Panc1 (cell line): ENCODE data around the gene FHIT. TPM values are rescaled to one million over a fixed set of nuclear protein-coding genes. Genes with fewer than 3 reads are reported as not detected.

Experiments used
- ATAC-seq: fragments of 200-7000 bp; cut with Tn5 transposase; 2 replicates; pipeline ENCODE4 v1.9.1; 2020; ENCODE audit warnings: mild to moderate bottlenecking, moderate library complexity
- BruUV-seq: library from RNA; stranded (reverse); fragments of 400-500 nt; replicated peaks from 2 replicates; lab custom pipeline; 2021; lab: Mats Ljungman, UMichigan
- CTCF ChIA-PET: fragments of 300-600 bp; sonication (Branson Sonifier 250); formaldehyde crosslinking; loops from one replicate; lab custom pipeline; 2022; ENCODE audit warnings: antibody characterized with exemption; lab: Charles Lee
- POLR2A ChIA-PET: fragments of 300-600 bp; sonication (Branson Sonifier 250); formaldehyde crosslinking; loops from one replicate; lab custom pipeline; 2022; ENCODE audit warnings: antibody characterized with exemption; lab: Charles Lee
- DNase-seq: peaks from one replicate; pipeline ENCODE4 v3.0.0-alpha.2; 2010; ENCODE audit warnings: low read depth, low spot score
- H3K27ac ChIP-seq: 2 replicates; pipeline ENCODE4 v1.5.1; 2011; ENCODE audit warnings: mild to moderate bottlenecking, low read length, inconsistent platforms
- H3K27me3 ChIP-seq: fragments of 200-500 bp; sonication (Bioruptor generic); 2 replicates; pipeline ENCODE4 v1.6.0; 2014; ENCODE audit warnings: low read length, inconsistent platforms; ENCODE audit not compliant: control insufficient read depth, insufficient read depth
- H3K36me3 ChIP-seq: fragments of 200-500 bp; sonication (Bioruptor generic); 2 replicates; pipeline ENCODE4 v1.5.1; 2014; ENCODE audit warnings: inconsistent platforms, mild to moderate bottlenecking, low read length, moderate library complexity; ENCODE audit not compliant: control insufficient read depth, insufficient read depth
- H3K4me1 ChIP-seq: 2 replicates; pipeline ENCODE4 v1.5.1; 2011; ENCODE audit warnings: inconsistent platforms, mild to moderate bottlenecking, low read length, moderate library complexity; ENCODE audit not compliant: control insufficient read depth, insufficient read depth
- H3K4me3 ChIP-seq, 2 experiments: 2 replicates each; pipeline ENCODE4 v1.5.1; 2011 to 2012; ENCODE audit warnings: low read depth in 2 of 2, low read length in 2 of 2, mild to moderate bottlenecking in 2 of 2, inconsistent platforms in 1 of 2, moderate library complexity in 1 of 2
- H3K9me3 ChIP-seq: fragments of 200-500 bp; sonication (Bioruptor generic); 2 replicates; pipeline ENCODE4 v1.5.1; 2014; ENCODE audit warnings: low read depth, mild to moderate bottlenecking, inconsistent platforms, low read length, moderate library complexity; ENCODE audit not compliant: control insufficient read depth, insufficient read depth
- POLR2AphosphoS5 ChIP-seq: IDR thresholded peaks from 2 replicates; pipeline ENCODE4 v1.6.1; 2012; ENCODE audit warnings: mild to moderate bottlenecking, low read depth, low read length, moderate library complexity
- SIN3A ChIP-seq: IDR thresholded peaks from 2 replicates; pipeline ENCODE4 v1.6.1; 2012; ENCODE audit warnings: low read depth, mild to moderate bottlenecking, low read length, moderate library complexity, borderline replicate concordance; ENCODE audit not compliant: insufficient read depth
- TCF7L2 ChIP-seq: IDR thresholded peaks from 2 replicates; pipeline ENCODE4 v1.6.1; 2011; ENCODE audit warnings: mild to moderate bottlenecking, low read depth, low read length, inconsistent platforms
- in situ Hi-C: cut with HindIII; loops from 2 replicates; pipeline ENCODE4 v1.10.0; 2016; ENCODE audit warnings: low sequenced_read_pairs, low pct_unique_long_range_greater_than_20kb
- intact Hi-C: fragments of 100-400 bp; cut with micrococcal nuclease; formaldehyde crosslinking; loops from one replicate; pipeline ENCODE4 v1.10.0; 2022; ENCODE audit not compliant: unreplicated experiment
- total RNA-seq: library from RNA; stranded (reverse); gene quantifications from one replicate; pipeline ENCODE4 v1.2.1, GENCODE V29; 2021; ENCODE audit not compliant: unreplicated experiment
- TF ChIP-seq, protein P1 (sequence below), 2 experiments: IDR thresholded peaks; 2 replicates each; pipeline ENCODE4 v1.6.1; 2011 to 2012; ENCODE audit warnings: low read depth in 2 of 2, control low read depth in 1 of 2, low read length in 1 of 2, mild to moderate bottlenecking in 1 of 2, moderate library complexity in 1 of 2; ENCODE audit not compliant: insufficient read depth in 1 of 2
- TF ChIP-seq, protein P2 (sequence below): fragments of 450-650 bp; IDR thresholded peaks from 2 replicates; pipeline ENCODE4 v1.5.1; 2017; ENCODE audit warnings: mild to moderate bottlenecking

Gene FHIT
- total RNA-seq, 1 experiment from 2014 or later: 2.2 TPM

DNA sequence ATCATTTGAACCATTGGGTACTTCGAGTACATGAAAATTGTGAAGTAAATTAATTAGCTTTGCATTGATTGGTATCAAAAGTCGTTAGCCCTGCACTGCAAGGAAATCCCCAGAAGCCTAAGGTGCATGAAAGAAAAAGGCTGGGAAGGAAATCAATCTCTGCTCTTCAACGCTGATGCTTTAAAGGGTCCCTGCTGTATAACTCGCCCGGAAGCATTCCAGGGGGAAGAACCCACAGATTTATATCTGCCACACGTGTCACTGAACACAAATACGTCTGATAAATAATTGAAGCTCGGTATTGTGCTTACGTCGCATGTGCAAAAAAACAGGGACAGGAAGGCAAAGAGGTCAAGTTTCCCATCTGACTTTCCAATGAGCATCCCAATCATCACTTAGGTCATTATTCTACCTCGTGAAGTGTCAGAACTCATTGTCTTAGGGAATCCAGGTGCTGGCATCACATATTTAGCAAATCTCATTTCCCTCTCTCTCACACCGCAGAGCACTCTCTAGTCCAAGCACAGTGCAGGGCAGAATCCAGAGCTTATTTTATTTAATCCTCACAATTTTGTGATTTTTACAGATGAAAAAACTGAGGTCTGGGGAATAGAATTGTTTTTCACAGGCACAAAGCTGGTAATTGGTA, 1397.1 kb downstream of the FHIT start:
- POLR2A ChIA-PET: no interaction called here
- CTCF ChIA-PET: no interaction called here

DNA sequence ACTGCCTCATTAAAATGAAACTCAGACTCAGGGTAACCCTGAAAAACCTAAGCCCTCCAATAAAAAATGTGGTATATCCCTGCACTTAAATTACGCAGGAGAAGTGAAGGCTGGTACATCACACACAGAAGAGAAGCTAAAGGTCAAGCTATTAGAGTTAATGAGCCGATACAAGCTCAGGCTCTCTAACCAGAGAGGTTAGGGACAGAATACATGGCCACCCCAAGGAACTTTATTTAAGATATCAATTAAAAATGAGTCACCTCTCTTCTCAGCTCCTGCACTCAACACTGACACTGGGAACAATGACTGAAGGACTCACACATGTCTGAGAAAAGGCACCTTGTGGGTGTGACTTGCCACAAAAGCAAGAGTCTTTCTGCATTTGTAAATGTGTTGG, 1400.8 kb downstream of the FHIT start:
- ATAC-seq: no peak
- no TSS peak for BruUV-seq

More for the DNA sequence above, 1397.1 kb downstream of the FHIT start:
- ATAC-seq (no peak), DNase-seq (no peak)
- H3K27me3 ChIP-seq: no peaks in the 10 kb centered on the region
- BruUV-seq: no TSS peak
- H3K36me3 ChIP-seq: no peaks in the 10 kb centered on the region
- in situ Hi-C loops (no loop called here), intact Hi-C loops (loop anchor here (10.0 kb wide), 1 partner anchor 639 kb away; no protein-coding TSS in a partner anchor)
- TF ChIP-seq, protein P1, sequence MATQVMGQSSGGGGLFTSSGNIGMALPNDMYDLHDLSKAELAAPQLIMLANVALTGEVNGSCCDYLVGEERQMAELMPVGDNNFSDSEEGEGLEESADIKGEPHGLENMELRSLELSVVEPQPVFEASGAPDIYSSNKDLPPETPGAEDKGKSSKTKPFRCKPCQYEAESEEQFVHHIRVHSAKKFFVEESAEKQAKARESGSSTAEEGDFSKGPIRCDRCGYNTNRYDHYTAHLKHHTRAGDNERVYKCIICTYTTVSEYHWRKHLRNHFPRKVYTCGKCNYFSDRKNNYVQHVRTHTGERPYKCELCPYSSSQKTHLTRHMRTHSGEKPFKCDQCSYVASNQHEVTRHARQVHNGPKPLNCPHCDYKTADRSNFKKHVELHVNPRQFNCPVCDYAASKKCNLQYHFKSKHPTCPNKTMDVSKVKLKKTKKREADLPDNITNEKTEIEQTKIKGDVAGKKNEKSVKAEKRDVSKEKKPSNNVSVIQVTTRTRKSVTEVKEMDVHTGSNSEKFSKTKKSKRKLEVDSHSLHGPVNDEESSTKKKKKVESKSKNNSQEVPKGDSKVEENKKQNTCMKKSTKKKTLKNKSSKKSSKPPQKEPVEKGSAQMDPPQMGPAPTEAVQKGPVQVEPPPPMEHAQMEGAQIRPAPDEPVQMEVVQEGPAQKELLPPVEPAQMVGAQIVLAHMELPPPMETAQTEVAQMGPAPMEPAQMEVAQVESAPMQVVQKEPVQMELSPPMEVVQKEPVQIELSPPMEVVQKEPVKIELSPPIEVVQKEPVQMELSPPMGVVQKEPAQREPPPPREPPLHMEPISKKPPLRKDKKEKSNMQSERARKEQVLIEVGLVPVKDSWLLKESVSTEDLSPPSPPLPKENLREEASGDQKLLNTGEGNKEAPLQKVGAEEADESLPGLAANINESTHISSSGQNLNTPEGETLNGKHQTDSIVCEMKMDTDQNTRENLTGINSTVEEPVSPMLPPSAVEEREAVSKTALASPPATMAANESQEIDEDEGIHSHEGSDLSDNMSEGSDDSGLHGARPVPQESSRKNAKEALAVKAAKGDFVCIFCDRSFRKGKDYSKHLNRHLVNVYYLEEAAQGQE (IDR thresholded peaks at IDR 0.05; ENCODE audit: insufficient read depth in 1 of 2, low read depth in 2 of 2, low read length in 1 of 2): no peak
- TF ChIP-seq SIN3A (no peak), TCF7L2 (no peak), POLR2AphosphoS5 (no peak)
- TF ChIP-seq, protein P2, sequence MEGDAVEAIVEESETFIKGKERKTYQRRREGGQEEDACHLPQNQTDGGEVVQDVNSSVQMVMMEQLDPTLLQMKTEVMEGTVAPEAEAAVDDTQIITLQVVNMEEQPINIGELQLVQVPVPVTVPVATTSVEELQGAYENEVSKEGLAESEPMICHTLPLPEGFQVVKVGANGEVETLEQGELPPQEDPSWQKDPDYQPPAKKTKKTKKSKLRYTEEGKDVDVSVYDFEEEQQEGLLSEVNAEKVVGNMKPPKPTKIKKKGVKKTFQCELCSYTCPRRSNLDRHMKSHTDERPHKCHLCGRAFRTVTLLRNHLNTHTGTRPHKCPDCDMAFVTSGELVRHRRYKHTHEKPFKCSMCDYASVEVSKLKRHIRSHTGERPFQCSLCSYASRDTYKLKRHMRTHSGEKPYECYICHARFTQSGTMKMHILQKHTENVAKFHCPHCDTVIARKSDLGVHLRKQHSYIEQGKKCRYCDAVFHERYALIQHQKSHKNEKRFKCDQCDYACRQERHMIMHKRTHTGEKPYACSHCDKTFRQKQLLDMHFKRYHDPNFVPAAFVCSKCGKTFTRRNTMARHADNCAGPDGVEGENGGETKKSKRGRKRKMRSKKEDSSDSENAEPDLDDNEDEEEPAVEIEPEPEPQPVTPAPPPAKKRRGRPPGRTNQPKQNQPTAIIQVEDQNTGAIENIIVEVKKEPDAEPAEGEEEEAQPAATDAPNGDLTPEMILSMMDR: no peak
- H3K9me3 ChIP-seq: no peaks in the 10 kb centered on the region
- H3K27ac ChIP-seq: no peak overlapping the region
- H3K4me3 ChIP-seq: no peak overlapping the region
- no peaks in the 10 kb centered on the region; the same call in 1 of the 2 replicates for H3K4me1 ChIP-seq

DNA sequence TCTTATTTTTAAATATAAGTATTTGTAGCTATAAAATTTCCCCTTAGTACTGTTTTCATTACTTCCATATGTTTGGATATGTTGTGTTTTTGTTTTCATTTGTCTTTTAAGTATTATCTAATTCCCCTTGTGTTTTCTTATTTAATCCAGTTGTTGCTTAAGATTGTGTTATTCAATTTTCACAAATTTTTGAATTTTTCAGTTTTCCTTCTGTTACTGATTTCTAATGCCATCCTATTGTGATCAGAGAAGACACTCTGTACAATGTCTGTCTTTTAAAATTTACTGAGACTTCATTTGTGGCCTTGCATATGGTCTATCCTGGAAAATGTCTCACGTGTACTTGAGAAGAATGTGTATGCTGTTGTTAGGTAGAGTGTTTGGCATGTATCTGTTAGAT, 1405.9 kb downstream of the FHIT start:
- in situ Hi-C loops (no loop called here), intact Hi-C loops (no loop called here)
- H3K4me3 ChIP-seq: no peak overlapping the region
- no TSS peak for BruUV-seq
- ATAC-seq (no peak), DNase-seq (no peak)
- no peaks in the 10 kb centered on the region for H3K36me3 ChIP-seq
- no peaks in the 10 kb centered on the region for H3K4me1 ChIP-seq
- no peak overlapping the region for H3K27ac ChIP-seq
- no peaks in the 10 kb centered on the region for H3K9me3 ChIP-seq
- no peak for TF ChIP-seq TCF7L2
- CTCF ChIA-PET: no interaction called here
- H3K27me3 ChIP-seq: no peaks in the 10 kb centered on the region
- POLR2A ChIA-PET: no interaction called here

More for the DNA sequence above, 1400.8 kb downstream of the FHIT start:
- no peak for TF ChIP-seq POLR2AphosphoS5
- DNase-seq: no peak
- Histone ChIP-seq H3K27ac (no peak overlapping the region), H3K4me1 (no peaks in the 10 kb centered on the region), H3K9me3 (no peaks in the 10 kb centered on the region), H3K4me3 (no peak overlapping the region), H3K36me3 (no peaks in the 10 kb centered on the region), H3K27me3 (no peaks in the 10 kb centered on the region)
- CTCF ChIA-PET: no interaction called here
- in situ Hi-C loops: no loop called here
- intact Hi-C loops: loop anchor here (10.0 kb wide), 1 partner anchor 636 kb away; no protein-coding TSS in a partner anchor
- POLR2A ChIA-PET: no interaction called here
